Tibial nerve (tissue), 4 donors: ENCODE data around the gene CENPP.

ENCODE experiments used
- CTCF ChIP-seq, 5 experiments: fragments of 200-600 bp in 3 of 5; fragments of 450-650 bp in 2 of 5; sonication (generic) in 3 of 5; IDR thresholded peaks; one replicate each; pipeline ENCODE4 v1.5.1; 2016 to 2019; ENCODE audit warnings: antibody characterized with exemption in 5 of 5, mild to moderate bottlenecking in 3 of 5, moderate library complexity in 2 of 5
- EP300 ChIP-seq, 2 donors: sonication (generic); formaldehyde crosslinking; IDR thresholded peaks; one replicate each; pipeline ENCODE4 v1.6.1; 2017; ENCODE audit warnings: antibody characterized with exemption in 2 of 2, mild to moderate bottlenecking in 1 of 2
- POLR2A ChIP-seq, 2 donors: fragments of 450-650 bp; IDR thresholded peaks; one replicate each; pipeline ENCODE4 v1.6.1; 2017; ENCODE audit warnings: antibody characterized with exemption in 2 of 2, mild to moderate bottlenecking in 2 of 2, moderate library complexity in 2 of 2

GRCh38 chr9:92547356-92547755 is 221.6 kb downstream of the CENPP start:
- no peak for TF ChIP-seq CTCF (IDR thresholded peaks at IDR 0.05)
- TF ChIP-seq POLR2A (IDR thresholded peaks at IDR 0.05), result no peak
- TF ChIP-seq EP300 (IDR thresholded peaks at IDR 0.05), result no peak
